GM12801 (cell line): Measurements from ENCODE around the gene CSNK1G2.

Experiments used
- CTCF ChIP-seq: IDR thresholded peaks from one replicate; pipeline ENCODE4 v1.5.1; 2011; ENCODE audit warnings: control low read depth; ENCODE audit not compliant: insufficient read length; ENCODE audit errors: extremely low read depth

CSNK1G2 gene

GRCh38 chr19:1941146-1942077 lies at the start of gene CSNK1G2:
Gene CSNK1G2, plus strand, starts transcription at chr19:1941172. Its CDS starts 28,601 bp downstream, at chr19:1969773.
- no peak for TF ChIP-seq CTCF

GRCh38 chr19:1893791-1894190 lies 47.2 kb upstream of the CSNK1G2 start:
- TF ChIP-seq CTCF: no peak

GRCh38 chr19:1896508-1896907 lies 44.5 kb upstream of the CSNK1G2 start:
- TF ChIP-seq CTCF: no peak

GRCh38 chr19:1901940-1902404 lies 39.0 kb upstream of the CSNK1G2 start:
- no peak for TF ChIP-seq CTCF

GRCh38 chr19:1902923-1903322 lies 38.0 kb upstream of the CSNK1G2 start:
- TF ChIP-seq CTCF: no peak

GRCh38 chr19:1904860-1905109 lies 36.2 kb upstream of the CSNK1G2 start:
- TF ChIP-seq CTCF: no peak

GRCh38 chr19:1905110-1905862 lies 35.7 kb upstream of the CSNK1G2 start, which contains the start of the genes ADAT3 and SCAMP4:
Gene ADAT3, plus strand, starts transcription at chr19:1905399. Its CDS starts 6,649 bp downstream, at chr19:1912048.
Gene SCAMP4, plus strand, starts transcription at chr19:1905399. Its CDS starts 9,621 bp downstream, at chr19:1915020.
- TF ChIP-seq CTCF: no peak
